ENCODE data around the gene TMEM132C.

Gene TMEM132C

DNA sequence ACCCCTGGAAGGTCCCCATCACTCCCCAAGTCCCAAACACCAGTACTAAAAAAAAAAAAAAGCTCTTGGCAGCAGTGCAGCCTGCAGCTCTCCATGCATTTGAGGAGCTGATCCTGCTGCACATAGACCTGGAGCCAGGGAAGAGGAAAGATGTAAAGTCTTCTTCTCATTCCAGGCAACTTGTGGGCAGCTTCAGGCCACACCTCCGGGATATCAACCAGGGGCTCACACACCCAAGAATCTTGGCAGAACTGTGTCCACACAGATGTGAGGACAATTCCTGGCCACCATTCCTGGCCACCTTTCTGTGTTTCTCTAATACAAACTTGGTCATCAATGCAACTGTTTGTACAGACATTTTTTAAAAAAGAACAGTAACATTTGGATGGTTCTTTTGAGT is 72.7 kb downstream of the TMEM132C start:
- FAIRE-seq = no peak

GRCh38 chr12:128353301-128353700 is 86.3 kb downstream of the TMEM132C start:
- FAIRE-seq = no peak

DNA sequence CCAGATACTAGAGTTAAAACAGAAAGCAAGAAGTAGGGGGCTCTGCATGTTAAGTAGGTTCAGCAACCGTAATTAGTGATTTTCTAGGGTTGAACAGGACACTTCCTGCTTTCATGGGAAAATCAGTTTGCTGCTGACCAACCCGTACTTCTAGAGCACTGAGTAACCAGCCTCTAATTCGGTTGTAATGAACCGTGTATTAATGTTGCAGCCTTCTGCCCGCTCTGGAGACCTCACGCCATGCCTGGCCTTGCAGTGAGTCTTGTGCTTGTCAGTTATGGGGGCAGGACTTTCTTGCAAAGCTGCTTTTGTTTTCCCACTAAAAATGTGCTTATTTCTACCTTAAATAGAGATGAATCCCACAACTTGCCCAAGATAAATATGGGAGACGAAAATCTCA is 89.6 kb downstream of the TMEM132C start:
- FAIRE-seq = no peak

DNA sequence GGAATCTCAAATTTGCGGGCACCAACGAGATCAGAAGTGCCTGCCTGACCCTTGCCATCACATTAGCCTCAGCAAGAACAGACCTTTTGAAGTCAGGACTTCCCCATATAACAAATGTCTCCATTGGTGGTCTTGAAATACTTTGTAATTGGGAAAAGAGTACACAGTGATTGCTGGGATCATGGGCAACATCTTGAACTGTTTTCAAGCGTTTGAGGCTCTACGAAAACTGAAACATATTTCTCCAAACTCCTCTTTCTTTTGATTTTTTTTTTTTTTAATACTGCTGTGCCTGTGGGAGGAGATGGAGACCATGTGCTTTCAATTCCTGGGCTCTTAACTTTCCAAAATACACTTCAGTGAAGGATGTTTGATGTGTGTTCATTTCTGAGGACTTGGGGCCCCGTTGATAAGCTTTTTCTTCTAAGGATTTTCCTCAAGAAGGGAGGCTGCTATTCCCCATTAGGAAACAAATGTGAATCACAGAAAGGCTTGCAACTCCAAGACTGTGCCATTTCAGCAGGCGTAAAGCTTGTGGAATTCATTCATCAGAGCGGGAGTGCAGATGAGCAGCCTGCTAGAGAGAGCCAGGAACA is 94.5 kb downstream of the TMEM132C start:
- no peak for FAIRE-seq

DNA sequence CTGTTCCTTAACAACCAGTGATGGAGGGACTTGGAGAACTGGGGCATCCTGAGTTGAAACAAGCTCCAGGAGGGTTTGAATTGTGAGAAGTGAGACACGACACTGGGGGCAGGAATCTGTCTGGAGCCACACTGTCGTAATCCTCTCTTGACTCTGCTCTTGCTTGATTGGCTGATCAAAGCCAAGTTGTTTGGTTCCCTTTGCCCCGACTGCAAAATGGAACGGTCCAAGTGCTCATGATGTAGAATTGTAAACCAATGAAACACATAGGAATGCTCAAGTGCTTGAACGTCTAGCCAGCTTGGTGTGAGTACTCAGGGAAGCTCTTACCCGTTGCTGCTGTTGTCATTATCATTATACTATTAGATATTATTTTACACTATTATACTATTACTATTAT is 98.1 kb downstream of the TMEM132C start:
- no peak for FAIRE-seq

DNA sequence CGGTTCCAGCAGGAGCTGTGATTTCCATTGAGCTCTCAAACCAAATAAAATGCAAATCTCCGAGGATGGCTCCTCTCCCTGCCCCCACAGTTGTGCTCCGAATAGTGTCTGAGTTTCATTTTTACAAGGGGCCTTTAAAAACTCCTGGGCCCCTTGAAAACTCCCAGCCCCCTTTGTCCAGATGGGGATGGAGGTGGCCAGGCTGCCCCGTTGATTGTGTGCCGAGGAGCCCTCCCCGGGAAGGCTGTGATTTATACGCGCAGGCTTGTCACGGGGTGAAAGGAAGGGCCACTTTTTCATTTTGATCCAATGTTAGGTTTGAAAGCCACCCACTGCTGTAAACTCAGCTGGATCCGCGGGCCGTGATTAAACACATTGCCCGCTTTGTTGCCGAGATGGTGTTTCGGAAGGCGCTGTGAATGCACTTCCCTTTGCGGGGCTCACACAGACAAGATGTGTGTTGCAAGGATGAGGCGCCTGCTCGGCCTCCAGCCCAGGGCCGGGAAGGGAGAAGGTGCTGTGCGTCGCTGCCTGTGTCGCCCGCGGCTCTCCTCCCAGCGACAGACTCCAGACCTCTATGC is 98.8 kb downstream of the TMEM132C start:
- FAIRE-seq = no peak

GRCh38 chr12:128367961-128368360 is 101.0 kb downstream of the TMEM132C start:
- no peak for FAIRE-seq

GRCh38 chr12:128381541-128381940 is 114.6 kb downstream of the TMEM132C start:
- no peak for FAIRE-seq

- FAIRE-seq = no peak
Measured at GRCh38 chr12:128381946-128382345, 115.0 kb downstream of the TMEM132C start.

GRCh38 chr12:128382946-128383345 is 116.0 kb downstream of the TMEM132C start:
- no peak for FAIRE-seq

GRCh38 chr12:128383357-128383937 is 116.5 kb downstream of the TMEM132C start:
- FAIRE-seq = no peak

DNA sequence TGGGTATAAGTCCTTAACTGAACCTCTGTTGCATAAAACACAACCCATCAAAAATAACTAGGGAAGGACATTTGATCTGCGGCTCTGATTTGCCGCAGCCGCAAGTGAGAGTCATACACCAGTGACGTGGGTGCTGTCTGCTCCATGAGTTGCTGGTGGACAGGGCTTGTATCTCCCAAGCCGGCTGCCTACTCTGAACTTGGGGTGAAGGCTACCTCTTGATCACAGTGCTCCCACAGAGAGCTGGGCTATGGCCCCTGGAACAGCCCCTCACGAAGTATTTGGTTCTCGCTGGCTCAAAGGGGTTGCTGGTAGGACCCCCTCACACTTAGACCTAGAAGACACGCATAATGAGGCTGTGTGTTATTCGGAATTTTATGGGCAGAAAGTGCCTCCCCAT is 118.8 kb downstream of the TMEM132C start:
- FAIRE-seq = no peak

DNA sequence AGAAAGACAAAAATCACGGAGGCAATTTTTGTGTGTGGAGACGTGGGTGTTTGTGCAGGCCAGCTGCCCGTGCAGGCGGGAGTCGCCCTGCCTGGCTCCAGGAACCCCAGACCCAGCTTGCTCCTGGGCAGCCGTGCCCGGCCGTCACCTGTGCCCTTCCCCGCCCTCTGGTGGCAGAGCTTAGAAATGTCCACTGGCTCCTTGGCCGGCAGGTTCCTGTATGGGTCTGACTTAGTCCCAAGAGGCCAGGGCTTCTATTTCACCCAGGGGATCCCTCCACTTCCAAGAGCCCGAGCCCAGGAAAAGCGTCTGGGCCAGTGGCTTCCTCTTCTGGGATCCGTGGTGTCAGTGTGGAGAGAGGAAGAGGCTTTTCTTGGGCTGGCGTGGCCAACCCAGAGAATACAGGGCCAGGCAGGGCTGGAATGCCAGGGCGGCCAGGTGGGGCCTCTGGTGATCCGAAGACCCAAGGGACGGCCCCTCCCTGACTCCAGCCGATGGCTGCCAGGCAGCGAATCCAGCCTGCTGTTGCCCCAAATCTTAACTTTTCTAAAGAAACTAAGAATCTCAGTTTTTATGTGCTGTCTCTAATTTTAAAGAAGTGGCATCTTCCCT is 120.9 kb downstream of the TMEM132C start:
- no peak for FAIRE-seq

- FAIRE-seq = no peak
Measured at GRCh38 chr12:128388461-128389000, 121.6 kb downstream of the TMEM132C start.

- FAIRE-seq = no peak
Measured at GRCh38 chr12:128393346-128393745, 126.4 kb downstream of the TMEM132C start.

- FAIRE-seq = no peak
Measured at GRCh38 chr12:128394137-128394536, 127.2 kb downstream of the TMEM132C start.

DNA sequence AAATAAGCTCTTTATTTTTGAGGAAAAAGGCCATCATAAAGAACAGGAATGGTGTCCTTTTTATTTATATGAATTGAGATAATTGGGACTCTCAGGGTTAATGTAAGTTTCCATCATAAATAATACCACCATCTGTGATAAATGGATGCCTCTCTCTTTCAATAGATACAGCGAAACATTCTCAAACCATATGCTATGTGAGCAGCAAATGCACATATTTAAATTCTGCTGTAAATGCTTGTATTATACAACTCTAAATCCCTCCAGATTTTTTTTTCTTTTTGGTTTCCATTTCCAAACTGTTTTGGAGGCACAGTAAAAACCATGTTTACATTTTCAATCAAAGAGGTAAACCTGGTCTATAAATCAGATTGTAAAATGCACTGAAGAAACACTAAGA is 132.3 kb downstream of the TMEM132C start:
- no peak for FAIRE-seq

DNA sequence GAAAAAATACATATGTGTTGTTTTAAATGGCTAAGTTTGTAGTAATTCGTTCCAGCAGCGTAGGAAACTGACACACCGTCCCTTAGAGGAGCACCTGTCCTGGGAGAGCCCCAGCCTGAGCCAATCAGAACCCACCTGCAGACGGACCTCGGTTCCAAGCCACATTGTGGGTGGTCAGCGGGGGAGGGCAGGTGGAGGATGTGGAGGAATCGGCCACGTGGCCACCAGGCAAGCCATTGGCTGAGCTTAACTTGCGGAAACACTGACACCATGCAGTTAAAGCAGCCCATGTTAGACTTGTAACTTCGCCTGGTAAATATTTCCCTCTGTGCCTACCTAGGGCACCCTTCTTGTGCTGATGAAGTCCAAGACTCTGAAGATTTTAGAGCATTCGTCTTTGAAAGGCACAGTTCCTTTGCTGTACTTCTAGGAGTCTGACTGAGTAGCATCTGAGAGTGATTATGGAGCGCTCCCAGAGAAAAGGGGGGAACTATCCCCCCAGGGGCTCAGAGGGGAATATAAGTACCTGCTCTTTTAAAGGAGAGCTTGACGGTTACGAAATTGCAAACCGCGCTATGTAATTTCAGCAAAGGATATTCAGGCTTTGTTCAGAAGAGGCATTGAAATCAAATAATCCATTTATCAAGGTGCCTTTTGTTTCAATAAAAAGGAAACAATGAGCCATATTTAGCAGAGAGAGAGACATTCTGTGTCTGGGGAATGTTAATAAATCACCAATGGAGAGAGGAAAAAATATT is 135.7 kb downstream of the TMEM132C start:
- no peak for FAIRE-seq

DNA sequence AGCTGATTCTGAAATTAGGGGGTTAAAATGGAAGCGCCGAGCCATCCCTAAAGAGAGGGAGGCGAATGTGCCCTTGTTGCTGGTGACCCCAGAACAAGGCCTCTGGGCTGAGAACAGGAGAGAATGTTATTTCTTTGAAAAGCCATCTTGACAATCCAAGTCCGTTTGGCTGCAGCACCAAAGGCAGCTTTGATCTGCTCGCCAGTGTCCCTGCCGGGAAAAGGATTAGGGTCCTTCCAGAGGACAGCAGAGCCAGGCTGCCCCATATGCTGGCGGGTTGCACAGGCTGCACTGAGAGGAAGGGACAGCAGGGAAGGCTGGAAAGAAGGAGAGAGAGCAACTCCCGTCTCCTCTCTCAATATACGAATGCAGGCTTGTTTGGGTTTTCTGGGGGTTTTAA is 141.7 kb downstream of the TMEM132C start:
- FAIRE-seq = no peak

GRCh38 chr12:128415036-128415560 is 148.1 kb downstream of the TMEM132C start:
- no peak for FAIRE-seq

DNA sequence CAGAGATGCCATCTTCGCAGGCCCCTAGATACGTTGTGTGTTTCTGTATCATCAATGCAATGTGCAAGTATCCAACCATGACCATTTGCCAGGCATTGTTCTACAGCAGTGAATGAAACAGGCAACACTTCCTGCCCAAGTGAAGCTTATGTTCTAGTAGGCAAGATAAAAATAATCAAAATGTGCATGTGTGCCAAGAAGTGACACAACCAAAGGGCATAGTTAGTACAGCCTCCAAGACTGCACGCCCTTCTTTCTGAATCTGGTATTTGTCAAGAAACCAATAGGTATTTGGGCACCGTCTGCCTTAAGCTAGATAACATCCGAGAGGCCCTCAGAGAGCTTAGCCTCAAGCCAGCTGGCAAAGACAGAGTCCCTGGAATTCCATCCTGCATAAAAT is 152.0 kb downstream of the TMEM132C start:
- no peak for FAIRE-seq

- no peak for FAIRE-seq
Measured at GRCh38 chr12:128420163-128420562, 153.2 kb downstream of the TMEM132C start.

DNA sequence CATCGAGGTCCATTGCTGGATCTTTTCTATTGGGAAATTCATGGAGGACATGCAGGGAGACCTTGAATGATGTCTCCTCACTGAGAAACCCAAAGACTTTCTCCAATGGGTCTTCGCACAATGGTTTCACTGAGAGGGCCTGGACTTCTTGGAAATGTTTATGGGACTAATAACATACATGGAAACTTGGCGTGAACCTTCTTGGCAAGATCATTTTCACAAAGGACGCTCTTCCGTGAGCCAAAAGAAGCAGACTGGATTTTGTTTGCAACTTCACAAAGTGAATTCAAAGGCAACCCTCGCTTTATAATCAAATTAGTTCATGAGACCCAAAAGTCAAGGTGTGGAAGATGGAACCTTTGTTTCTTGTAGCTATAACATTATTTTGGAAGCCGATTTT is 154.4 kb downstream of the TMEM132C start:
- no peak for FAIRE-seq

All from A204.1 (cell line).